GM21717 (cell line): Measurements from ENCODE around the gene KATNAL1.

Source experiments
- ATAC-seq: cut with Tn5 transposase; IDR thresholded peaks from one replicate; pipeline ENCODE4 v1.9.1; 2021; ENCODE audit warnings: mild to moderate bottlenecking, moderate library complexity; ENCODE audit not compliant: unreplicated experiment

Gene KATNAL1

GRCh38 chr13:30333616-30334015, 26.3 kb upstream of the KATNAL1 start:
- ATAC-seq = no peak

- ATAC-seq = no peak
These were observed 25.2 kb upstream of the KATNAL1 start for GRCh38 chr13:30332456-30333143.

GRCh38 chr13:30331331-30331771, 24.0 kb upstream of the KATNAL1 start:
- no peak for ATAC-seq

- no peak for ATAC-seq
These were observed 21.7 kb upstream of the KATNAL1 start for GRCh38 chr13:30329009-30329585.

- ATAC-seq = no peak
These were observed 18.3 kb upstream of the KATNAL1 start for GRCh38 chr13:30325668-30326067.

- no peak for ATAC-seq
These were observed 16.2 kb upstream of the KATNAL1 start for GRCh38 chr13:30323524-30323923.

GRCh38 chr13:30322428-30322827, 15.1 kb upstream of the KATNAL1 start:
- no peak for ATAC-seq

- no peak for ATAC-seq
These were observed 13.9 kb upstream of the KATNAL1 start for GRCh38 chr13:30321256-30321655.

- ATAC-seq = no peak
These were observed 12.3 kb upstream of the KATNAL1 start for GRCh38 chr13:30319655-30320054.

- no peak for ATAC-seq
These were observed 11.8 kb upstream of the KATNAL1 start for GRCh38 chr13:30319130-30319529.

GRCh38 chr13:30318026-30318425, 10.7 kb upstream of the KATNAL1 start:
- ATAC-seq = no peak

- ATAC-seq = no peak
These were observed 7.2 kb upstream of the KATNAL1 start for GRCh38 chr13:30314562-30314961.

- ATAC-seq = no peak
These were observed 6.7 kb upstream of the KATNAL1 start for GRCh38 chr13:30314069-30314468.

- no peak for ATAC-seq
These were observed 6.0 kb upstream of the KATNAL1 start for GRCh38 chr13:30313311-30313710.

GRCh38 chr13:30312904-30313303, 5.6 kb upstream of the KATNAL1 start:
- ATAC-seq = no peak

GRCh38 chr13:30308548-30308947, 1.2 kb upstream of the KATNAL1 start:
- ATAC-seq = no peak

GRCh38 chr13:30307971-30308290, 580 bp upstream of the KATNAL1 start:
- ATAC-seq = no peak

GRCh38 chr13:30306762-30307193, 573 bp downstream of the KATNAL1 start:
- ATAC-seq = peak; percentile 82

GRCh38 chr13:30305456-30305970, 1.8 kb downstream of the KATNAL1 start:
- no peak for ATAC-seq

GRCh38 chr13:30303269-30303668, 4.1 kb downstream of the KATNAL1 start:
- no peak for ATAC-seq

GRCh38 chr13:30301827-30302226, 5.5 kb downstream of the KATNAL1 start:
- ATAC-seq = no peak

GRCh38 chr13:30300596-30300995, 6.8 kb downstream of the KATNAL1 start:
- ATAC-seq = no peak

GRCh38 chr13:30299786-30300185, 7.6 kb downstream of the KATNAL1 start:
- ATAC-seq = no peak
